K562 (cell line): ENCODE measurements around the gene CLPSL1. TPM values are rescaled to one million over a fixed set of nuclear protein-coding genes. Genes with fewer than 3 reads are reported as not detected.

Source experiments
- ARNT ChIP-seq, 2 experiments: fragments of 450-650 bp; IDR thresholded peaks; 2 replicates each; pipeline ENCODE4 v1.6.1; 2016; ENCODE audit warnings: mild to moderate bottlenecking in 1 of 2
- BCOR ChIP-seq: fragments of 450-650 bp; IDR thresholded peaks from 2 replicates; pipeline ENCODE4 v1.6.1; 2016
- CREB3 ChIP-seq: fragments of 450-650 bp; conservative IDR thresholded peaks from 2 replicates; pipeline ENCODE4 v1.6.1; 2016; ENCODE audit warnings: missing genetic modification characterization, low read depth, mild to moderate bottlenecking, missing compliant biosample characterization, moderate library complexity
- EWSR1 ChIP-seq: fragments of 450-650 bp; IDR thresholded peaks from 2 replicates; pipeline ENCODE4 v1.6.1; 2018; ENCODE audit warnings: borderline replicate concordance, mild to moderate bottlenecking, low read depth, moderate library complexity; ENCODE audit not compliant: partially characterized antibody
- FIP1L1 ChIP-seq: fragments of 200-400 bp; formaldehyde crosslinking; IDR thresholded peaks from 2 replicates; pipeline ENCODE4 v1.6.1; 2018; ENCODE audit warnings: mild to moderate bottlenecking, low read depth, low read length; ENCODE audit not compliant: poor library complexity, severe bottlenecking
- HIVEP1 ChIP-seq: fragments of 250-450 bp; sonication (Bioruptor Pico); IDR thresholded peaks from 2 replicates; pipeline ENCODE4 v1.4.0; 2020; ENCODE audit warnings: mild to moderate bottlenecking
- HOMEZ ChIP-seq: fragments of 250-450 bp; sonication (Bioruptor Pico); IDR thresholded peaks from 2 replicates; pipeline ENCODE4 v1.4.0; 2020; ENCODE audit warnings: mild to moderate bottlenecking, moderate library complexity
- HOXB6 ChIP-seq: fragments of 250-450 bp; sonication (Bioruptor Pico); IDR thresholded peaks from 2 replicates; pipeline ENCODE4 v1.5.1; 2022; ENCODE audit warnings: mild to moderate bottlenecking, borderline replicate concordance
- NR1H2 ChIP-seq: sonication (generic); formaldehyde crosslinking; IDR thresholded peaks from 2 replicates; pipeline ENCODE4 v1.4.0; 2020; ENCODE audit warnings: mild to moderate bottlenecking, missing genetic modification reagents
- NR2F6 ChIP-seq: fragments of 450-650 bp; formaldehyde crosslinking; IDR thresholded peaks from 2 replicates; pipeline ENCODE4 v1.4.0; 2020; ENCODE audit warnings: mild to moderate bottlenecking
- POLR2A ChIP-seq: fragments of 450-650 bp; conservative IDR thresholded peaks from 2 replicates; pipeline ENCODE4 v1.6.1; 2016
- POLR2H ChIP-seq: IDR thresholded peaks from 2 replicates; pipeline ENCODE4 v1.6.1; 2016; ENCODE audit warnings: missing genetic modification characterization, low read depth, mild to moderate bottlenecking, control low read depth, missing compliant biosample characterization, moderate library complexity
- RAD21 ChIP-seq, 2 experiments: fragments of 250-450 bp in 1 of 2; fragments of 450-650 bp in 1 of 2; sonication (Bioruptor Pico) in 1 of 2; formaldehyde crosslinking in 1 of 2; IDR thresholded peaks in 1 of 2; conservative IDR thresholded peaks in 1 of 2; 2 replicates each; pipeline versions ENCODE4 v1.4.0 to v1.8.0; 2020 to 2022; ENCODE audit warnings: mild to moderate bottlenecking in 2 of 2, moderate library complexity in 1 of 2
- SETDB1 ChIP-seq: IDR thresholded peaks from one replicate; pipeline ENCODE4 v1.6.1; 2012; ENCODE audit warnings: low read length, control low read depth, inconsistent platforms
- SMARCC2 ChIP-seq: fragments of 450-650 bp; IDR thresholded peaks from 2 replicates; pipeline ENCODE4 v1.6.1; 2017; ENCODE audit warnings: antibody characterized with exemption, moderate library complexity, mild to moderate bottlenecking, low read depth
- SPI1 ChIP-seq: IDR thresholded peaks from 2 replicates; pipeline ENCODE4 v1.6.1; 2011; ENCODE audit warnings: low read depth, low read length, control low read depth, borderline replicate concordance
- STAG1 ChIP-seq: sonication (generic); formaldehyde crosslinking; IDR thresholded peaks from 2 replicates; pipeline ENCODE4 v1.5.0; 2020; ENCODE audit warnings: missing genetic modification reagents, borderline replicate concordance
- TCF7L2 ChIP-seq: fragments of 150-350 bp; IDR thresholded peaks from 2 replicates; pipeline ENCODE4 v1.6.1; 2016; ENCODE audit warnings: low read depth, mild to moderate bottlenecking, low read length, moderate library complexity
- ZC3H11A ChIP-seq: IDR thresholded peaks from 2 replicates; pipeline ENCODE4 v1.6.1; 2012; ENCODE audit warnings: low read depth, low read length, improper control_type of control experiment
- ZFPM2 ChIP-seq: fragments of 250-450 bp; sonication (Bioruptor Pico); IDR thresholded peaks from 2 replicates; pipeline ENCODE4 v1.5.1; 2022; ENCODE audit warnings: mild to moderate bottlenecking
- ZNF184 ChIP-seq: sonication (generic); formaldehyde crosslinking; IDR thresholded peaks from 2 replicates; pipeline ENCODE4 v1.5.0; 2020; ENCODE audit warnings: missing genetic modification reagents
- ZNF583 ChIP-seq: fragments of 250-450 bp; sonication (Bioruptor Pico); IDR thresholded peaks from 2 replicates; pipeline ENCODE4 v1.4.0; 2020
- ZNF586 ChIP-seq: fragments of 450-650 bp; formaldehyde crosslinking; conservative IDR thresholded peaks from 2 replicates; pipeline ENCODE4 v1.4.0; 2020; ENCODE audit warnings: mild to moderate bottlenecking, moderate library complexity
- ZNF655 ChIP-seq: fragments of 250-450 bp; sonication (Bioruptor Pico); IDR thresholded peaks from 2 replicates; pipeline ENCODE4 v1.5.0; 2021
- ZNF707 ChIP-seq: fragments of 250-450 bp; sonication (Bioruptor Pico); conservative IDR thresholded peaks from 2 replicates; pipeline ENCODE4 v1.8.0; 2022; ENCODE audit warnings: inconsistent platforms, mild to moderate bottlenecking, moderate library complexity
- polyA plus RNA-seq, 8 experiments: library from polyadenylated mRNA; depleted of rRNA in 4 of 8; stranded (reverse) in 5 of 8; unstranded in 3 of 8; fragments of >200 nt; fragmentation: Nextera tagmentation in 2 of 8; fragmentation: Illumina TruSeq in 1 of 8; extraction: Ambion mirVana in 2 of 8; extraction: Trizol in 1 of 8; gene quantifications; 2 replicates each; pipeline versions ENCODE4 v1.2.1 to v1.2.3, GENCODE V29; 2011 to 2014; ENCODE audit warnings: inconsistent platforms in 1 of 8, missing spikeins in 1 of 8
- total RNA-seq, 7 experiments: library from RNA; depleted of rRNA in 6 of 7; stranded (reverse); fragments of >200 nt in 6 of 7; fragmentation: Illumina TruSeq in 2 of 7; extraction: Trizol in 2 of 7; gene quantifications; 2 replicates each; pipeline versions ENCODE4 v1.2.1 to v1.2.3, GENCODE V29; 2011 to 2021; ENCODE audit warnings: low replicate concordance in 1 of 7

The CLPSL1 gene
- total and polyA plus RNA-seq, 9 of the 15 experiments (the other 6 are each of a cell fraction or from before 2014, with no cell fraction given) = not detected

GRCh38 chr6:35731736-35732532 lies 48.9 kb upstream of the CLPSL1 start (continued):
- TF ChIP-seq ZNF586 (no peak), ZNF707 (CRISPR knock-in tag) (no peak), STAG1 (CRISPR knock-in tag) (no peak), TCF7L2 (peak; percentile 68; the same call in 1 of the 2 replicates), FIP1L1 (peak; percentile 93), ZNF184 (CRISPR knock-in tag) (no peak), NR2F6 (no peak), ZNF583 (CRISPR knock-in tag) (no peak), ARNT (IDR thresholded peaks at IDR 0.05) (peak in 1 of 2 experiments; percentile 21; a peak in 1 of 4 replicates), SMARCC2 (0 out of 2 replicates have a peak, but pooled peaks have one; percentile 26), BCOR (peak; percentile 77), ZC3H11A (0 out of 2 replicates have a peak, but pooled peaks have one; percentile 21), NR1H2 (CRISPR knock-in tag) (no peak), HOMEZ (CRISPR knock-in tag) (no peak), EWSR1 (no peak), CREB3 (tag) (no peak), ZFPM2 (CRISPR knock-in tag) (no peak), POLR2A (peak; percentile 89), SETDB1 (no peak), ZNF655 (CRISPR knock-in tag) (no peak), SPI1 (no peak), RAD21 (CRISPR knock-in tag; conservative IDR thresholded peaks at IDR 0.05 in 1 of 2, IDR thresholded peaks at IDR 0.05 in 1 of 2) (peak; percentile 12 to 30; a peak in 1 of 4 replicates), HOXB6 (CRISPR knock-in tag) (no peak), HIVEP1 (CRISPR knock-in tag) (no peak), POLR2H (tag) (no peak)
